ENCODE measurements around the gene MED13L.

- no peak for TF ChIP-seq SUZ12 (IDR thresholded peaks at IDR 0.05)
- no peak for TF ChIP-seq NFRKB (IDR thresholded peaks at IDR 0.05)
- no peak for TF ChIP-seq HDGF (IDR thresholded peaks at IDR 0.05; ENCODE audit: borderline replicate concordance)
- TF ChIP-seq ELF4 (IDR thresholded peaks at IDR 0.05) = no peak
- TF ChIP-seq FOXA1 (IDR thresholded peaks at IDR 0.05) = no peak
- no peak for TF ChIP-seq L3MBTL2 (conservative IDR thresholded peaks at IDR 0.05)
- TF ChIP-seq, protein P1, sequence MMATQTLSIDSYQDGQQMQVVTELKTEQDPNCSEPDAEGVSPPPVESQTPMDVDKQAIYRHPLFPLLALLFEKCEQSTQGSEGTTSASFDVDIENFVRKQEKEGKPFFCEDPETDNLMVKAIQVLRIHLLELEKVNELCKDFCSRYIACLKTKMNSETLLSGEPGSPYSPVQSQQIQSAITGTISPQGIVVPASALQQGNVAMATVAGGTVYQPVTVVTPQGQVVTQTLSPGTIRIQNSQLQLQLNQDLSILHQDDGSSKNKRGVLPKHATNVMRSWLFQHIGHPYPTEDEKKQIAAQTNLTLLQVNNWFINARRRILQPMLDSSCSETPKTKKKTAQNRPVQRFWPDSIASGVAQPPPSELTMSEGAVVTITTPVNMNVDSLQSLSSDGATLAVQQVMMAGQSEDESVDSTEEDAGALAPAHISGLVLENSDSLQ (IDR thresholded peaks at IDR 0.05) = no peak
- TF ChIP-seq SP1 (IDR thresholded peaks at IDR 0.05) = no peak
- no peak for TF ChIP-seq BHLHE40 (IDR thresholded peaks at IDR 0.05; ENCODE audit: borderline replicate concordance)
- TF ChIP-seq TARDBP (IDR thresholded peaks at IDR 0.05) = no peak
- no peak for TF ChIP-seq CTBP1 (IDR thresholded peaks at IDR 0.05; ENCODE audit: borderline replicate concordance)
- TF ChIP-seq FOXM1 (IDR thresholded peaks at IDR 0.05; ENCODE audit: borderline replicate concordance) = no peak
Observed at GRCh38 chr12:116121453-116121871, 156.0 kb downstream of the MED13L start.

Measured in HEK293T (cell line).